Measurements from ENCODE around the gene RTN4R. TPM values are rescaled to one million over a fixed set of nuclear protein-coding genes. Genes with fewer than 3 reads are reported as not detected.
"Not testable (repeated sequence)": the region's sequence is repeated elsewhere in the genome, so short reads cannot be mapped to it uniquely, and the experiment has no call there.

Gene RTN4R
- 39.2 and 50.4 TPM in 2 replicates for total RNA-seq (2014; rRNA removed; shearing (Covaris generic))

- DNase-seq (ENCODE audit: low spot score), result peak; percentile 62
- in situ Hi-C loops (cut with HindIII; ENCODE audit: low sequenced_read_pairs), result no loop called here
Measured at GRCh38 chr22:20268279-20269012, at the start of gene RTN4R. RTN4R (minus strand) TSS chr22:20268318; CDS start chr22:20268092, 226 bp downstream.

- DNase-seq (ENCODE audit: low spot score); in situ Hi-C loops (cut with HindIII; ENCODE audit: low sequenced_read_pairs): not testable (repeated sequence)
Measured at GRCh38 chr22:20317402-20318042, 49.4 kb upstream of the RTN4R start.

GRCh38 chr22:20316844-20317401 lies 48.8 kb upstream of the RTN4R start:
- no peak for DNase-seq (ENCODE audit: low spot score)
- in situ Hi-C loops (cut with HindIII; ENCODE audit: low sequenced_read_pairs), result no loop called here

GRCh38 chr22:20316217-20316843 lies 48.2 kb upstream of the RTN4R start:
- DNase-seq (ENCODE audit: low spot score), result no peak
- in situ Hi-C loops (cut with HindIII; ENCODE audit: low sequenced_read_pairs), result no loop called here

GRCh38 chr22:20315337-20316216 lies 47.5 kb upstream of the RTN4R start:
- DNase-seq (ENCODE audit: low spot score), result no peak
- in situ Hi-C loops (cut with HindIII; ENCODE audit: low sequenced_read_pairs), result no loop called here

GRCh38 chr22:20314741-20315336 lies 46.7 kb upstream of the RTN4R start:
- in situ Hi-C loops (cut with HindIII; ENCODE audit: low sequenced_read_pairs); DNase-seq (ENCODE audit: low spot score): not testable (repeated sequence)

GRCh38 chr22:20314206-20314605 lies 46.1 kb upstream of the RTN4R start:
- in situ Hi-C loops (cut with HindIII; ENCODE audit: low sequenced_read_pairs); DNase-seq (ENCODE audit: low spot score): not testable (repeated sequence)

- DNase-seq (ENCODE audit: low spot score); in situ Hi-C loops (cut with HindIII; ENCODE audit: low sequenced_read_pairs): not testable (repeated sequence)
Measured at GRCh38 chr22:20313306-20314077, 45.4 kb upstream of the RTN4R start.

- in situ Hi-C loops (cut with HindIII; ENCODE audit: low sequenced_read_pairs), result no loop called here
- DNase-seq (ENCODE audit: low spot score), result no peak
Measured at GRCh38 chr22:20312396-20313191, 44.5 kb upstream of the RTN4R start.

- DNase-seq (ENCODE audit: low spot score); in situ Hi-C loops (cut with HindIII; ENCODE audit: low sequenced_read_pairs): not testable (repeated sequence)
Measured at GRCh38 chr22:20311249-20312062, 43.3 kb upstream of the RTN4R start.

- in situ Hi-C loops (cut with HindIII; ENCODE audit: low sequenced_read_pairs); DNase-seq (ENCODE audit: low spot score): not testable (repeated sequence)
Measured at GRCh38 chr22:20310773-20311172, 42.7 kb upstream of the RTN4R start.

GRCh38 chr22:20310180-20310579 lies 42.1 kb upstream of the RTN4R start:
- in situ Hi-C loops (cut with HindIII; ENCODE audit: low sequenced_read_pairs); DNase-seq (ENCODE audit: low spot score): not testable (repeated sequence)

GRCh38 chr22:20308806-20309650 lies 40.9 kb upstream of the RTN4R start:
- DNase-seq (ENCODE audit: low spot score); in situ Hi-C loops (cut with HindIII; ENCODE audit: low sequenced_read_pairs): not testable (repeated sequence)

- DNase-seq (ENCODE audit: low spot score); in situ Hi-C loops (cut with HindIII; ENCODE audit: low sequenced_read_pairs): not testable (repeated sequence)
Measured at GRCh38 chr22:20307448-20308447, 39.6 kb upstream of the RTN4R start.

Data from G401 (cell line).